ENCODE data around the gene HCK.

Gene HCK

DNA sequence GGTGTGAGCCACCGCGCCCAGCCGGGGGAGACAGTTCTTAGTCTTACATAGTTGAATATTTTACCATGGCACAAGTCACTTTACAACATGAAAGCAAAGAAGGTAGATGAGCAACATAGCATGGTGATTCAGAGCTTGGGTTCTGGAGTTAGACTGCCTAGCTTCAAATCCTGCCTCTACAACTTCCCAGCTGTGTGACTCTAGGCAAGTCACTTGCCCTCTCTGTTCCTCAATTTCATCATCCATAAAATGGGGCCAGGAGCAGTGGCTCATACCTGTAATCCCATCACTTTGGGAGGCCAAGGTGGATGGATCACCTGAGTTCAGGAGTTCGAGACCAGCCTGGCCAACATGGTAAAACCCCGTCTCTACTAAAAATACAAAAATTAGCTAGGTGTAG, 26.3 kb downstream of the HCK start:
- H3K4me1 ChIP-seq (ENCODE audit: control insufficient read depth, insufficient read depth, low read length, unreplicated experiment) = no peaks in the 10 kb centered on the region
- H3K79me2 ChIP-seq (ENCODE audit: control insufficient read depth, insufficient read depth, low read length, unreplicated experiment) = no peaks in the 10 kb centered on the region
- no peak overlapping the region for H3K27ac ChIP-seq (ENCODE audit: low read depth, low read length)
- H3K4me3 ChIP-seq (ENCODE audit: low read depth, low read length) = no peak overlapping the region
- H3K36me3 ChIP-seq (ENCODE audit: insufficient read depth, low read length) = no peaks in the 10 kb centered on the region
- H2AFZ ChIP-seq (ENCODE audit: low read length, unreplicated experiment) = no peak overlapping the region
- peaks cover 67% of the 10 kb centered on the region for H3K27me3 ChIP-seq (ENCODE audit: insufficient read depth, low read length)

DNA sequence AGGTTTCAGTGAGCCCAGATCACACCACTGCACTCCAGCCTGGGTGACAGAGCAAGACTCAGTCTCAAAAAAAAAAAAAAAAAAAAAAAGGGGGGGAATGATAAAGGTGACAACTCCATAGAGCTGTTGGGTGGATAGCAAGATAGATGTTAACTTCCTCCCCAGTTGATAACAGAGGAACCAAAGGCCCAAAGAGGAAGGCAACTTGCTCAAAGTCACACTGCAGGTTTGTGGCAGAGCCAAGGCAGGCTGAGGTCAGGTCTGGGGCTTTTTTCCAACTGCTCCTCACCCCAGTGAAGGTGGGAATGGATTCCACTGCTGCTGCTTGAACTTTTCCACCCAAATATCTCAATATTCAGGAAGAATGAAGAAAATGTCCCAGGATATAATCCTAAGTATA, 26.7 kb downstream of the HCK start:
- H3K79me2 ChIP-seq (ENCODE audit: control insufficient read depth, insufficient read depth, low read length, unreplicated experiment) = no peaks in the 10 kb centered on the region
- peaks cover 67% of the 10 kb centered on the region for H3K27me3 ChIP-seq (ENCODE audit: insufficient read depth, low read length)
- H3K36me3 ChIP-seq (ENCODE audit: insufficient read depth, low read length) = no peaks in the 10 kb centered on the region

DNA sequence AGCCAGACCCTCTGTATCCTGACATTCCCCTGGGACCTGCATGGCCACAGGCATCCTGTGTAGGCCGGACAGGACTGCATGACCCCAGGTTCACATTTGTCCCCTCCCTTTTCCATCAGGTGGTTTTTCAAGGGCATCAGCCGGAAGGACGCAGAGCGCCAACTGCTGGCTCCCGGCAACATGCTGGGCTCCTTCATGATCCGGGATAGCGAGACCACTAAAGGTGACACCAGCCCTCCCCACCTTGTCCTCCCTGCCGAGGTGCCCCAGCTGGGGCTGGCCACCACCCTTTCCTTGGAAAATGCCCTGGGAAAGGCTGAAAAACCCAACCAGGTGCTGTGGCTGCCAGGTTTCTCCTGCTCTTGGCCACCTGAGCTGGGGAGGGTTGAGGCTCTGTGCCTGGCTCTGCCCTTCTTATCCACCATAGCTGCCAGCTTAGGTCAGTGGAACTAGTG, 27.6 kb downstream of the HCK start:
- Histone ChIP-seq H3K27me3 (ENCODE audit: insufficient read depth, low read length) (peaks cover 63% of the 10 kb centered on the region), H3K4me3 (ENCODE audit: low read depth, low read length) (no peak overlapping the region)

More for the DNA sequence above, 26.7 kb downstream of the HCK start:
- Histone ChIP-seq H2AFZ (ENCODE audit: low read length, unreplicated experiment) (no peak overlapping the region), H3K4me3 (ENCODE audit: low read depth, low read length) (no peak overlapping the region), H3K27ac (ENCODE audit: low read depth, low read length) (no peak overlapping the region), H3K4me1 (ENCODE audit: control insufficient read depth, insufficient read depth, low read length, unreplicated experiment) (no peaks in the 10 kb centered on the region)

GRCh38 chr20:32080783-32081182, 28.7 kb downstream of the HCK start:
- H3K27ac ChIP-seq (ENCODE audit: low read depth, low read length) = no peak overlapping the region
- H3K4me1 ChIP-seq (ENCODE audit: control insufficient read depth, insufficient read depth, low read length, unreplicated experiment) = no peaks in the 10 kb centered on the region
- H3K27me3 ChIP-seq (ENCODE audit: insufficient read depth, low read length) = peaks cover 53% of the 10 kb centered on the region
- no peaks in the 10 kb centered on the region for H3K36me3 ChIP-seq (ENCODE audit: insufficient read depth, low read length)
- no peak overlapping the region for H3K4me3 ChIP-seq (ENCODE audit: low read depth, low read length)
- no peaks in the 10 kb centered on the region for H3K79me2 ChIP-seq (ENCODE audit: control insufficient read depth, insufficient read depth, low read length, unreplicated experiment)
- H2AFZ ChIP-seq (ENCODE audit: low read length, unreplicated experiment) = no peak overlapping the region

More for the DNA sequence above, 27.6 kb downstream of the HCK start:
- H3K79me2 ChIP-seq (ENCODE audit: control insufficient read depth, insufficient read depth, low read length, unreplicated experiment) = no peaks in the 10 kb centered on the region
- H3K36me3 ChIP-seq (ENCODE audit: insufficient read depth, low read length) = no peaks in the 10 kb centered on the region
- no peaks in the 10 kb centered on the region for H3K4me1 ChIP-seq (ENCODE audit: control insufficient read depth, insufficient read depth, low read length, unreplicated experiment)
- no peak overlapping the region for H2AFZ ChIP-seq (ENCODE audit: low read length, unreplicated experiment)
- H3K27ac ChIP-seq (ENCODE audit: low read depth, low read length) = no peak overlapping the region

GRCh38 chr20:32083469-32083868, 31.4 kb downstream of the HCK start:
- no peaks in the 10 kb centered on the region for H3K36me3 ChIP-seq (ENCODE audit: insufficient read depth, low read length)
- H3K27me3 ChIP-seq (ENCODE audit: insufficient read depth, low read length) = peaks cover 40% of the 10 kb centered on the region
- H2AFZ ChIP-seq (ENCODE audit: low read length, unreplicated experiment) = no peak overlapping the region
- H3K27ac ChIP-seq (ENCODE audit: low read depth, low read length) = no peak overlapping the region
- no peak overlapping the region for H3K4me3 ChIP-seq (ENCODE audit: low read depth, low read length)
- H3K4me1 ChIP-seq (ENCODE audit: control insufficient read depth, insufficient read depth, low read length, unreplicated experiment) = no peaks in the 10 kb centered on the region
- no peaks in the 10 kb centered on the region for H3K79me2 ChIP-seq (ENCODE audit: control insufficient read depth, insufficient read depth, low read length, unreplicated experiment)

DNA sequence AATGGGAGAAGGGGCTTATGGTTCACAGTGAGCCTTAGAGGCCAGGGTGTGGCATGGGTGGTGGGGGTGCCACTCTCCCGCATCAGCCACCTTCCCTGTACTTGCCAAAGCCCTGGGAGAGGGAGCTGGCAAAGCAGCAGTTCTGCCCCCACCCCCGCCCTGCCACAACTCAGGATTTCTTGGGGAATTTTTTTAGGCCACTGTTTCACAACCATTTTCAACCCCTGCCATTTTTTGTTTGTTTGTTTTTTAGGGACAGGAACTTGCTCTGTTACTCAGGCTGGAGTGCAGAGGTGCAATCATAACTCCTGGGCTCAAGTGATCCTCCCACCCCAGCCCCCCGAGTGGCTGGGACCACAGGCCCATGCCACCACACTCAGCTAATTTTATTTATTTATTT, 35.0 kb downstream of the HCK start:
- Histone ChIP-seq H3K4me3 (ENCODE audit: low read depth, low read length) (no peak overlapping the region), H3K27ac (ENCODE audit: low read depth, low read length) (no peak overlapping the region), H3K79me2 (ENCODE audit: control insufficient read depth, insufficient read depth, low read length, unreplicated experiment) (no peaks in the 10 kb centered on the region), H3K36me3 (ENCODE audit: insufficient read depth, low read length) (no peaks in the 10 kb centered on the region), H3K27me3 (ENCODE audit: insufficient read depth, low read length) (peaks cover 17% of the 10 kb centered on the region), H3K4me1 (ENCODE audit: control insufficient read depth, insufficient read depth, low read length, unreplicated experiment) (no peaks in the 10 kb centered on the region), H2AFZ (ENCODE audit: low read length, unreplicated experiment) (no peak overlapping the region)

GRCh38 chr20:32088759-32089158, 36.7 kb downstream of the HCK start:
- H3K4me3 ChIP-seq (ENCODE audit: low read depth, low read length) = no peak overlapping the region

DNA sequence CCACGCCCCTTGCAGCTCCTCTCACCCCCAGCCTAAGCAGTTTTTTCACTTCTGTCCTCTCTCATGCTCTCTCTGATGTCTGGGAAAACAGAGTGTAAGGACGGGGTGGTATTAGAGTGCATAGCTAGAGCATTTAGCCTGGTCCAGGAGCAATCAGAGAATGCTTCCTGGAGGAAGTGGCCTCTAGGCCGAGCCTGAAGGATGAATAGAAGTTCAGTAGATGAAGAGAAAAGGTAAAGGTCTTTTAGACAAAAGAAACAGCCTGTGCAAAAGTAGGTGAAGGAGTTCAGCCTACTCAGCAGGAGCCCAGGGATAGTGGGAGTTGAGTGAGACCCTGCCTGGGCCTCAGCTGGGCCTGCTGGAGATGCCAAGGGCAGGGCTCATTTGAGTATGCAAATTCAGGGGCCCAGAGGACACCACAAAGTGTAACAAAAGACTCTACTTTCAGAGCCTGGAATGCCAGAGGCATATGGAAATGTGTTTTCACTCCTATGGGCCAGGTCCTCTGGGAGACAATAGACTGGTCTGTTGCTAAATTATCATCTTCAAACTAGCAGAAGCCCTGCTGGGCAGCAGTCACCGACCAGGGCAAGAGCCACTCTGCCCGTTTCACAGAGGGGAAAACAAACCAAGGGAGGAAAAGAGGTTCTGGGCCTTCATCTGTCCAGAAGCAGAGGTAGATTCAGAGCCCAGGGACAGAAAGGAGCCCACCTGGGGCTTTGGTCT, 37.8 kb downstream of the HCK start:
- no peaks in the 10 kb centered on the region for H3K4me1 ChIP-seq (ENCODE audit: control insufficient read depth, insufficient read depth, low read length, unreplicated experiment)
- no peak overlapping the region for H2AFZ ChIP-seq (ENCODE audit: low read length, unreplicated experiment)
- H3K36me3 ChIP-seq (ENCODE audit: insufficient read depth, low read length) = no peaks in the 10 kb centered on the region
- H3K79me2 ChIP-seq (ENCODE audit: control insufficient read depth, insufficient read depth, low read length, unreplicated experiment) = no peaks in the 10 kb centered on the region
- no peak overlapping the region for H3K27ac ChIP-seq (ENCODE audit: low read depth, low read length)
- no peak overlapping the region for H3K4me3 ChIP-seq (ENCODE audit: low read depth, low read length)
- H3K27me3 ChIP-seq (ENCODE audit: insufficient read depth, low read length) = peaks cover 8% of the 10 kb centered on the region; the same call in 1 of the 2 replicates

More at GRCh38 chr20:32088759-32089158, 36.7 kb downstream of the HCK start:
- Histone ChIP-seq H3K27me3 (ENCODE audit: insufficient read depth, low read length) (peaks cover 12% of the 10 kb centered on the region), H3K27ac (ENCODE audit: low read depth, low read length) (no peak overlapping the region), H3K79me2 (ENCODE audit: control insufficient read depth, insufficient read depth, low read length, unreplicated experiment) (no peaks in the 10 kb centered on the region), H2AFZ (ENCODE audit: low read length, unreplicated experiment) (no peak overlapping the region), H3K36me3 (ENCODE audit: insufficient read depth, low read length) (no peaks in the 10 kb centered on the region), H3K4me1 (ENCODE audit: control insufficient read depth, insufficient read depth, low read length, unreplicated experiment) (no peaks in the 10 kb centered on the region)

DNA sequence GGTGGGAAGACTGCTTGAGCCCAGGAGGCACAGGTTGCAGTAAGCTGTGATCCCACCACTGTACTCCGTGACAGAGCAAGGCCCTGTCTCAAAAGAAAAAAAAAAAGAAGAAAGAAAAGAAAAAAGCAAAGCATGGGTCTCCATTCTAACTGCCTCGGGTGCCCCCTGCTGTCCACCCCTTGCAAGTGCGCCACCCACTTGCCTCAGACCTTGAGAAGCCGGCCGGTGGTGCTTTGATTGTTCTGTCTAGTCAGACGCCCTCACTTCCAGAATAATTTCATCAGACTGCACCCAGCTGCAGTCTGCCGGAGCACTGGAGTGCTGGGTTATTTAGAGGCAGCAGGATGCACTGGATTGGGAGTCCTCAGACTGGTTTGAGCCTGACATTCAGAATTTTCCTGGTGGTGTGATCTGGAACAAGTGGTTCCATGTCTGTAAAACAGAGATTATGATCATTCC, 39.9 kb downstream of the HCK start:
- Histone ChIP-seq H2AFZ (ENCODE audit: low read length, unreplicated experiment) (no peak overlapping the region), H3K27ac (ENCODE audit: low read depth, low read length) (no peak overlapping the region), H3K4me1 (ENCODE audit: control insufficient read depth, insufficient read depth, low read length, unreplicated experiment) (no peaks in the 10 kb centered on the region), H3K27me3 (ENCODE audit: insufficient read depth, low read length) (peaks cover 11% of the 10 kb centered on the region; the same call in 1 of the 2 replicates), H3K36me3 (ENCODE audit: insufficient read depth, low read length) (no peaks in the 10 kb centered on the region), H3K79me2 (ENCODE audit: control insufficient read depth, insufficient read depth, low read length, unreplicated experiment) (no peaks in the 10 kb centered on the region), H3K4me3 (ENCODE audit: low read depth, low read length) (no peak overlapping the region)

- Histone ChIP-seq H3K4me3 (ENCODE audit: low read depth, low read length) (no peak overlapping the region), H3K79me2 (ENCODE audit: control insufficient read depth, insufficient read depth, low read length, unreplicated experiment) (no peaks in the 10 kb centered on the region), H3K27ac (ENCODE audit: low read depth, low read length) (no peak overlapping the region), H2AFZ (ENCODE audit: low read length, unreplicated experiment) (no peak overlapping the region), H3K27me3 (ENCODE audit: insufficient read depth, low read length) (peaks cover 49% of the 10 kb centered on the region), H3K4me1 (ENCODE audit: control insufficient read depth, insufficient read depth, low read length, unreplicated experiment) (no peaks in the 10 kb centered on the region), H3K36me3 (ENCODE audit: insufficient read depth, low read length) (no peaks in the 10 kb centered on the region)
Observed at GRCh38 chr20:32098786-32099185, 46.7 kb downstream of the HCK start.

DNA sequence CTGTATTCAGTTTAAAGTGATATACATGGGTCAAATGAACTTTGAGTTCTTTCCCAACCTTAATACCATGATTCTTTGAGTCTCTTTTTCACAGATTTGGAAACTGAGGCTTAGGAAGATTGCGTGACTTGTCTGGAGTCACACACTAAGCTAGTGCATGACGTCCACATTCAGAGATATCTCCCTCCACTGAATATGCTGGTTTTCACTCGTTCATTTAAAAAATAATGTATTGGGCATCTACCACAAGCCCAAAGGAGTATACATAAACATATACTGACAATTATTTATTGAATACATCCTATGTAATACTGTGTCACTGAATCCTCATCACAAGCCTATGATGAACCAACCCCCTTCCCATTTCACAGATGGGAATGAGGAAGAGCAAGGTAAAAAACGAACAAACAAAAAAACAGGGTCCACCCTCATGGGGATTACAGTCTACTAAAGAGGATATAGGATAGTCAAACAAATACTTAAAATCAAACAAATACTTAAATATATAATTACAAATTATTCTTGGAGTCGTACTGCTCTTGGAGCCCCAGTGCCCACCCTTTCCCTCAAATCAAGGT, 56.9 kb downstream of the HCK start:
- H3K79me2 ChIP-seq (ENCODE audit: control insufficient read depth, insufficient read depth, low read length, unreplicated experiment) = peaks cover 40% of the 10 kb centered on the region
- H3K27ac ChIP-seq (ENCODE audit: low read depth, low read length) = peak overlapping the region; percentile 97; the same call in 1 of the 2 replicates
- H2AFZ ChIP-seq (ENCODE audit: low read length, unreplicated experiment) = peak overlapping the region; percentile 60
- peak overlapping the region; percentile 91; the same call in 1 of the 2 replicates for H3K4me3 ChIP-seq (ENCODE audit: low read depth, low read length)
- H3K4me1 ChIP-seq (ENCODE audit: control insufficient read depth, insufficient read depth, low read length, unreplicated experiment) = peaks cover 11% of the 10 kb centered on the region
- no peaks in the 10 kb centered on the region for H3K27me3 ChIP-seq (ENCODE audit: insufficient read depth, low read length)
- no peaks in the 10 kb centered on the region for H3K36me3 ChIP-seq (ENCODE audit: insufficient read depth, low read length)

Data from ACC112 (cell line).